Measurements from ENCODE around the gene ABCC4. TPM values are rescaled to one million over a fixed set of nuclear protein-coding genes. Genes with fewer than 3 reads are reported as not detected.

The ABCC4 gene
- total and polyA plus RNA-seq, 2 experiments from 2014 or later: 9.8 to 23.3 TPM

DNA sequence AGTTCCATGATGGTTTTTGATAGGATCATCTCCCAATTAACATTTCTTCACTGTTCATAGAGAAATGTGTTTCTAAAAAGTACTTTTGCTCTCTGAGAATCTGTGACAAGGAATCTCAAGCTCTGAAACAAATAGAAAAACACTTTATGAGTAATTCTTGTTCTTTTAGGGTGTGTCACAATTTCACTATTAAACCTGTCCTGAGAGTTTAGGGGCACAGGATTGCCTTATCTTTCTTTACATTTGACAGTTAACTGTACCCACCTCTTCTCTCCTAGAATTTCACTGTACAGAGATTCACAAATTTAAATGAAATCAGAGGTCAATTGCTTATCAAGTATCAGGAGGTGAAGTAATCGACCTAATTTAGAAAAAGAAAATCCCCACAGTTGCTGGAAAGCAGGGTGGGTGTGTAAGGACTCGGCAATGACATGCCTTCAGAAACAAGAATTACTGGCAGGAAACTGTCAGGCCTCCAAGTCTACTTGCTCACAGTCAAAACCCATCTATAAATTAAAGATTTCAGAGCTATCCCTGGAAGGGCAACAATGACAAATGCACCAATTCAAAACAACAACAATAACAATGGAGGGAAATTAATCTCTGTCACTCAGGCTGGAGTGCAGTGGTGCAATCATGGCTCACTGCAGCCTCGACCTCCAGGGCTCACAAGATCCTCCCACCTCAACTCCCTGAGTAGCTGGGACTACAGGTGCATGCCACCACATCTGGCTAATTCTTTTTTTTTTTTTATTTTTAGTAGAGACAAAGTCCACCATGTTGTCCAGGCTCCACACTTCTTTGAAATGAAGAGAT lies 250.2 kb downstream of the ABCC4 start:
- TF ChIP-seq EZH2phosphoT487 (IDR thresholded peaks at IDR 0.05; ENCODE audit: low read depth, severe bottlenecking, unreplicated experiment) (no peak), EZH2 (IDR thresholded peaks at IDR 0.05; ENCODE audit: borderline replicate concordance) (no peak)
- TF ChIP-seq, protein P1, sequence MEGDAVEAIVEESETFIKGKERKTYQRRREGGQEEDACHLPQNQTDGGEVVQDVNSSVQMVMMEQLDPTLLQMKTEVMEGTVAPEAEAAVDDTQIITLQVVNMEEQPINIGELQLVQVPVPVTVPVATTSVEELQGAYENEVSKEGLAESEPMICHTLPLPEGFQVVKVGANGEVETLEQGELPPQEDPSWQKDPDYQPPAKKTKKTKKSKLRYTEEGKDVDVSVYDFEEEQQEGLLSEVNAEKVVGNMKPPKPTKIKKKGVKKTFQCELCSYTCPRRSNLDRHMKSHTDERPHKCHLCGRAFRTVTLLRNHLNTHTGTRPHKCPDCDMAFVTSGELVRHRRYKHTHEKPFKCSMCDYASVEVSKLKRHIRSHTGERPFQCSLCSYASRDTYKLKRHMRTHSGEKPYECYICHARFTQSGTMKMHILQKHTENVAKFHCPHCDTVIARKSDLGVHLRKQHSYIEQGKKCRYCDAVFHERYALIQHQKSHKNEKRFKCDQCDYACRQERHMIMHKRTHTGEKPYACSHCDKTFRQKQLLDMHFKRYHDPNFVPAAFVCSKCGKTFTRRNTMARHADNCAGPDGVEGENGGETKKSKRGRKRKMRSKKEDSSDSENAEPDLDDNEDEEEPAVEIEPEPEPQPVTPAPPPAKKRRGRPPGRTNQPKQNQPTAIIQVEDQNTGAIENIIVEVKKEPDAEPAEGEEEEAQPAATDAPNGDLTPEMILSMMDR (IDR thresholded peaks at IDR 0.05; ENCODE audit: poor library complexity): no peak

DNA sequence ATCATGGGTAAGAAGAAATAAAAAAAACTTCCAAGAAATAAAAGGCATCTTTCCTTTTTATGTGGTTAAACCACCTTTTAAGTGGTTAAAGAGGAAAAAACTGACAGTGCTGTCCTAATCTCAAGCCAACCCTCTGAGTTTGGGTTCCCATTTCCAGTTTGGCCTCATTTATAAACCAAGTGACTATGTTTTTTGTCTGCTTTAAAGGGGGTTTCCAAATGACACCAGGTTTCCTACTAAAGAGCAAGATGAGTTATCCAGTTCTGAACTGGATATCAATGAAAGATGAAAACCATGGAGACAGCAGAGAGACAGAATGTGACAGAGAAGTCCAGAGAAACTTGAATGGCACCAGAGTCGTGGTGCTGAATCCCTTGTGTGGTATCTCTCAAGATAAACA lies 251.5 kb downstream of the ABCC4 start:
- H3K79me2 ChIP-seq: no peaks in the 10 kb centered on the region
- H3K9me2 ChIP-seq (replicated peaks; ENCODE audit: insufficient read depth): no peaks in the 10 kb centered on the region
- no peak overlapping the region for H3K4me2 ChIP-seq
- H4K20me1 ChIP-seq (ENCODE audit: insufficient read depth, poor library complexity, severe bottlenecking): no peaks in the 10 kb centered on the region
- H2AFZ ChIP-seq: no peak overlapping the region
- H3K4me1 ChIP-seq (ENCODE audit: insufficient read depth): no peaks in the 10 kb centered on the region
- no peaks in the 10 kb centered on the region for H3K9me3 ChIP-seq (ENCODE audit: low read depth)
- no peak overlapping the region for H3K27ac ChIP-seq
- no peaks in the 10 kb centered on the region for H3K27me3 ChIP-seq
- TF ChIP-seq EZH2phosphoT487 (IDR thresholded peaks at IDR 0.05; ENCODE audit: low read depth, severe bottlenecking, unreplicated experiment) (no peak), EZH2 (IDR thresholded peaks at IDR 0.05; ENCODE audit: borderline replicate concordance) (no peak)
- TF ChIP-seq, protein P1 (IDR thresholded peaks at IDR 0.05; ENCODE audit: poor library complexity): no peak
- no peak for DNase-seq (ENCODE audit: low spot score)
- no peak overlapping the region for H3K4me3 ChIP-seq
- 79% methylated on average over 1 of the region's 1 CpG for WGBS (ENCODE audit: low lambda C conversion rate, missing lambda C conversion rate)
- H3K36me3 ChIP-seq (replicated peaks; ENCODE audit: insufficient read depth, low read depth): no peaks in the 10 kb centered on the region

More for the DNA sequence above, 250.2 kb downstream of the ABCC4 start:
- Histone ChIP-seq H3K27ac (no peak overlapping the region), H3K4me2 (no peak overlapping the region), H3K79me2 (no peaks in the 10 kb centered on the region), H3K36me3 (replicated peaks; ENCODE audit: insufficient read depth, low read depth) (no peaks in the 10 kb centered on the region), H3K4me3 (no peak overlapping the region), H2AFZ (no peak overlapping the region), H3K9me3 (ENCODE audit: low read depth) (no peaks in the 10 kb centered on the region), H3K27me3 (no peaks in the 10 kb centered on the region), H4K20me1 (ENCODE audit: insufficient read depth, poor library complexity, severe bottlenecking) (no peaks in the 10 kb centered on the region), H3K4me1 (ENCODE audit: insufficient read depth) (no peaks in the 10 kb centered on the region), H3K9me2 (replicated peaks; ENCODE audit: insufficient read depth) (no peaks in the 10 kb centered on the region)
- no peak for DNase-seq (ENCODE audit: low spot score)
- WGBS (ENCODE audit: low lambda C conversion rate, missing lambda C conversion rate): 76% methylated on average over 3 of the region's 3 CpGs

DNA sequence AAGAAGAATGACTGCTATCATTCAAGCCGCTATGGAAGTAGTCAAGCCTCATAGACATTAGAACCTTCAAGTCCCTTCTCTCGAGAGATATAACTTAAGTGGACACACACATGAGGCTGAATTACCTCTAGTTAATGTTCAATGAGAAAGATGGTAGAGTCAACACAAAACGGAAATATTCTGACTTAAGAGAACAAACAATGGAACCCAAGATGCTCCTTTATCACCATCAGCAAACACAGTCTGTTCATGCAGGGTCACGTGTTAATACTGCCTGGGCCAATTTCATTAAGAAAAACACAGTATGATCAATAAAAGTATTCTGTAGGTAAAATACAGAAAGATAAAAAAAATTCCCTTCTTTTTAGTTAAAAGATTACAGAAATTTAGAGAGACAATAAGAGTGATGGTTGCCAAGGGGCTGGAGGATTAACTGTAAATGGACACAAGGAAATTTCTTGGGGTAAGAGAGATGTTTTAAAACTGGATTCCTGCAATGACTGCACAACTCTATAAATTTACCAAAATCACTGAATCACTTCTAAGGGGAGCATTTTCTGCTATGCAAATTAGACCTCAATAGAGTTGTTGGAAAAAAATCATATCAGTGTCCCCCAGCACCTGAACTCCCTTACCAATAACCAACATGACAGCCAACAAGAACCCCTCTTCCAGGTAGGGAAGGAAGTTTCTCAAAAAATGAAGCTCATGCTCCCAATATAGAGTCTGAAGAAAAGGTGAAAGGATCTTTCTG lies 256.6 kb downstream of the ABCC4 start:
- Histone ChIP-seq H3K79me2 (no peaks in the 10 kb centered on the region), H3K9me3 (ENCODE audit: low read depth) (no peaks in the 10 kb centered on the region), H3K9me2 (replicated peaks; ENCODE audit: insufficient read depth) (no peaks in the 10 kb centered on the region), H4K20me1 (ENCODE audit: insufficient read depth, poor library complexity, severe bottlenecking) (no peaks in the 10 kb centered on the region), H3K27ac (no peak overlapping the region), H2AFZ (no peak overlapping the region), H3K4me3 (no peak overlapping the region), H3K27me3 (no peaks in the 10 kb centered on the region), H3K36me3 (replicated peaks; ENCODE audit: insufficient read depth, low read depth) (no peaks in the 10 kb centered on the region), H3K4me1 (ENCODE audit: insufficient read depth) (no peaks in the 10 kb centered on the region), H3K4me2 (no peak overlapping the region)
- TF ChIP-seq EZH2 (IDR thresholded peaks at IDR 0.05; ENCODE audit: borderline replicate concordance): no peak
- TF ChIP-seq, protein P1 (IDR thresholded peaks at IDR 0.05; ENCODE audit: poor library complexity): no peak
- TF ChIP-seq EZH2phosphoT487 (IDR thresholded peaks at IDR 0.05; ENCODE audit: low read depth, severe bottlenecking, unreplicated experiment): no peak
- no peak for DNase-seq (ENCODE audit: low spot score)
- WGBS (ENCODE audit: low lambda C conversion rate, missing lambda C conversion rate): 75% methylated on average over 4 of the region's 4 CpGs

All from hepatocyte (in vitro differentiated cells).